Activated CD4-positive, alpha-beta T cell treated with anti-CD3 and anti-CD28 coated beads, Interleukin-2, amount 50 U/mL, for 16 hours (primary cell): ENCODE results near the gene AWAT1.
"Not testable (repeated sequence)": the region's sequence is repeated elsewhere in the genome, so short reads cannot be mapped to it uniquely, and the experiment has no call there.

Source experiments
- DNase-seq: peaks from one replicate; pipeline ENCODE4 v3.0.0-alpha.2; 2020

Gene AWAT1

DNA sequence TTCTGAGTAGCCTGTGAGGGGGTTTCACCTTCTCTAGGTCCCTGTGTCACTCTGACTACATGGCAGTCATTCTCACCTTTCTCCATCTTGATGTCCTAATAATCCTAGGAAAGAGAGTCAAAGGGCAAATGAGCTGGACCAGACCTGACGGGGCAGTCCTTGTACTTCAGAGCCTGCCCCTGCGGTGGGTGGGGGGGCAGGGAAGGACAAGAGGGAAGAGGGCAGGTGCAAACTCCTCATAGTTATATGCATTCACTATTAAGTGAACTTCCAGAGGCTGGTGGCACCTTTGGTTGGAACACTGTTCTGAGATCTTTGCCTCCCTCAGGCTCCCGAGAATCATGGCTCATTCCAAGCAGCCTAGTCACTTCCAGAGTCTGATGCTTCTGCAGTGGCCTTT lies at the start of gene AWAT1:
Gene AWAT1 (plus strand): TSS at position 301 of the 400 bp plus-strand sequence. CDS start 41 bp downstream, at position 342.
- no peak for DNase-seq

- DNase-seq, result no peak
Observed at GRCh38 chrX:70190225-70190624, 44.2 kb upstream of the AWAT1 start.

DNA sequence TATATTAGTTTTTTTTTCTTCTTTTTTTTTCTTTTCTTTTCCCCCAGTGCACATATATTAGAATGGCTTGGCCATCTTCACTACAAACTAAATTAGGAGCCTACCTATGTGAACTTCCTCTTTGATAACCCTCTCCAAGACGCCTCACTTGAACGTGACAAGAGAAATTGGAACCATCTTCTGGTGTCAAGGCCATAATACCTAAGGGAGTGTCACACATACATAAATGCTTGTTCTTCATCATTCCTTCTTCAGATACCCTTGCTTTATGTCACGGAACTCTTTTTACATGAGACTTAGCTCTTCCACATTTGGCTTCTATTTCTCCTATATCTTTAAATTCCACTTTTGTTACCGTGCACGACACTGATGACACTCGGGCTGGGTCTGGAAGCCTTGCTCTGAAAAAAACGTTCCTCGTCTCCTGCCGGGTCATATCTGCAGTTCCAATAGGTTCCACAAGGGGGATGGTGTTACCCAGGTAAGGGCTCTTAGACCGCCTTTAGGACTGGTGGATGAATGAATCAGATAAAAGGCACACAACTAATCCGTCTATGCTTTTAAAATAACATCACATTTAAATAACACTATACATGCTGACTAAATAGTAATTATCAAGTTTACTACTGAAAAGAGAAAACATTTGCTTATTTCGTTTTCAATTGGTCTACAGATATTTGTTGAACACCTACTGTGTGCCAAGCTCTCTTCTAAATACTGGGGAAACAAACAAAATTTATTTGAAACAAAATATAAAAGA lies 37.3 kb upstream of the AWAT1 start:
- peak; percentile 76 for DNase-seq

DNA sequence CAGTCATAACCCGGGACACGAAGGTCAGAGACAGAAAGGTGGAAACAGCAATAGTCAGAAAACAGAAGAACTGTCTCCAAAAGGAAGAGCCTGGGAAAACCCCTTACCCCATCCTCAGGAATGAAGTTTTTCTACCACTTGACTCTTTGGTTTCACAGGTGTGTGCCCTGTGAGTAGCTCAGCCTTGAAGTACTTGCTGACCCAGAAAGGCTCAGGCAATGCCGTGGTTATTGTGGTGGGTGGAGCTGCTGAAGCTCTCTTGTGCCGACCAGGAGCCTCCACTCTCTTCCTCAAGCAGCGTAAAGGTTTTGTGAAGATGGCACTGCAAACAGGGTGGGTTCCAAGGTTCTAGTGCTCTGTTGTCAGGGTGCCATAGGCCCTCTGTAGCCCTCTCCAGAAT lies 32.7 kb upstream of the AWAT1 start:
- DNase-seq, result no peak

DNA sequence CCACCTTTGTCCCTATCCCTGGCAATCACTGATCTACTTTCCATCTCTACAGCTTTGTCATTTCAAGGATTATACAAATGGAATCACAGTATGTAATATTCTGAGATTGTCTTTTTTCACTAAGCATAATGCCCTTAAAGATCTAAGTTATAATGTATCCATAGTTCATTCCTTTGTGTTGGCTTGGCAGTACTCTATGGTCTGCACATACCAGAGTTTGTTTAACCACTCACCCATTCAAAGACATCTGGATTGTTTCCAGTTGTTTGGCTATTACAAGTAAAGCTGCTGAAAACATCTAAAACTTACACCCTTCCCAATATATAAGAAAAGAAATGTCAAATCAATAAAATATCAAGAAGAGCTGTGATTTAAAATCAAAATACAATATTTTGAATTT lies 26.0 kb upstream of the AWAT1 start:
- no peak for DNase-seq

GRCh38 chrX:70209570-70209969 lies 24.9 kb upstream of the AWAT1 start:
- DNase-seq, result not testable (repeated sequence)

- no peak for DNase-seq
Observed at GRCh38 chrX:70219938-70220764, 14.3 kb upstream of the AWAT1 start.

DNA sequence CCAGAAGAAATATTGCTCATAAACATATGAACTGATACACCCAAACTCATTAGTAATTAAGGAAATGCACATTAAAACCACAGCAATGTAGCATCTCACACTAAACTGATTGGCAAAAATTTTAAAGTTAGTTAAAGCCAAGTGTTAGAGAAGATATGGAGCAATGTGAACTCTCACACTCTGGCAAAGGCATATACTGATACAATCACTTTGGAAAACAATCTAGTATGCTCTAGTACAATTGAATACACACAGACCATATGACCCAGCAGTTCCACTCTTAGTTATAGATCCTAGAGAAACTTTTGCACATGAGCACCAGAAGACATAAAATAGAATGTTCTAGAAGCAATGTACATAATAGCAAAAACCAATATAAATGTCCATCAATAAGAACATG lies 8.4 kb upstream of the AWAT1 start:
- DNase-seq, result no peak

DNA sequence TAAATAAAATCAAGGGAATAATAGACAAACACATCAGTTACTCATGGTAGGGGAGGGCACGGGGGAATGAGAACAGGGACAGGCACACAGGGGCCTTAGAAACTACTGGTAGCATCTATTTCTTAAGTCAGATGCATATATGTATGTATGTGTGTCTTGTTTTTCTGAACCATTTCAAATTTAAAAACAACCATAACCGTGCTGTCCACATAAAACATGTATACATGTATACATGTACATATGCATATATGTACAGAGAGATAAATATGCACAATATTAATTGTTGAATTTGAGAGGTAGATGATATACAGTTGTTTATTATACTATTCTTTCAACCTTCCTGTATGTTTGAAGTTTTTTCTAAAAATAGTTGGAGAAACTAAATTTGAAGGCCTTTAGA lies 7.8 kb upstream of the AWAT1 start:
- DNase-seq, result no peak

- no peak for DNase-seq
Observed at GRCh38 chrX:70231666-70232065, 2.8 kb upstream of the AWAT1 start.

- no peak for DNase-seq
Observed at GRCh38 chrX:70240751-70241150, 6.3 kb downstream of the AWAT1 start.

DNA sequence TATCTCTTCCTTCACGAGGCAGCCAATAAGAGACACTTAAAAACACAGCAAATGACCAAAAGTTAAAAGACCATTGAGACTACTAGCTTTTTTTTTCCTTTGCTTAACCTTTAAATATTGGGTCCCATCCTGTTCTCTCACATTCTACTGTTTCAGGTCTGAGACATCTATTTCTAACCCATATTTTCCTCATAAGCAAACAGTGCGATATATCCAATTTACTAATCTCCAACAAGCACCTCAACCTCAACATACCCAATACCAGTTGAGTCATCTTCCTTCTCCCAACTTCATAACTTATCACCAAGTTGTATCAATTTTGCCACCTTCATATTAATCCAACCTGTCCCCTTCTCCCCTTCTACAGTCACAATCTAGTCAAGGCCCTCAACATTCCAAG lies 7.0 kb downstream of the AWAT1 start:
- DNase-seq, result no peak

- DNase-seq, result not testable (repeated sequence)
Observed at GRCh38 chrX:70243601-70244000, 9.1 kb downstream of the AWAT1 start.

DNA sequence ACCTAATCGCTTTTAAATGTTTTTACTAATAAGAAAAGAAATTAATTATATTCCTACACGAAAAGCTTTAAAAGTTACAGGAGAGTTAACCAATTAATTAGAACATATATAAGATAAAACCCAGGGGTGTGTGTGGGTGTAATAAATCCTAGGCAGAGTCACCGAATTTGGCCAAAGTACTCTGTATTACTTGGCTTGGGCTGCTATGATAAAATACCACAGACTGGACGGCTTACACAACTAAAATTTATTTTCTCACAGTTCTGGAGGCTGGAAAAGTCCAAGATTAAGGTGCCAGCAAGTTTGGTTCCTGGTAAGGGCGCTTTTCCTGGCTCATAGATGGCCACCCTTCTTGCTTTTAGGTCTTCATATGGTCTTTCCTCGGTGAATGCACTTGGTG lies 10.4 kb downstream of the AWAT1 start:
- no peak for DNase-seq

- DNase-seq, result no peak
Observed at GRCh38 chrX:70247252-70247651, 12.8 kb downstream of the AWAT1 start.

DNA sequence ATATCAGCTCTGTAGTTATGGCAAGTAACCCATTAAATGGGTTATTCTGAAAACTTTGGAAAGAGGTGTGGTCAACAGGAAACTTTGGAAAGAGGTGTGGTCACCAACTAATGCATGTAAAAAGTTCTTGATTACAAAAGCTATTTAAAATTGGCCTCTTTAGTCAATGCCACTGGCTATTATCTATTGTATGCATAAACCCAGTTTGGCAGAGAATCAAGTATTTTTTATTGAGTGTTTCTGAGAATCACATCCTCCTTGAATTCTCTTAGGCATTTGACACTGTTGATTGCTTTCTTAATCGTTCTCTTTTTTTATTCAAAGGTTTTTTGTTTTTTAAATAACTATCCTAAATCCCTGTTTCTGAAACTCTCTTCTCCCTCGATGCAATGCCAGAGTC lies 18.0 kb downstream of the AWAT1 start:
- DNase-seq, result no peak

DNA sequence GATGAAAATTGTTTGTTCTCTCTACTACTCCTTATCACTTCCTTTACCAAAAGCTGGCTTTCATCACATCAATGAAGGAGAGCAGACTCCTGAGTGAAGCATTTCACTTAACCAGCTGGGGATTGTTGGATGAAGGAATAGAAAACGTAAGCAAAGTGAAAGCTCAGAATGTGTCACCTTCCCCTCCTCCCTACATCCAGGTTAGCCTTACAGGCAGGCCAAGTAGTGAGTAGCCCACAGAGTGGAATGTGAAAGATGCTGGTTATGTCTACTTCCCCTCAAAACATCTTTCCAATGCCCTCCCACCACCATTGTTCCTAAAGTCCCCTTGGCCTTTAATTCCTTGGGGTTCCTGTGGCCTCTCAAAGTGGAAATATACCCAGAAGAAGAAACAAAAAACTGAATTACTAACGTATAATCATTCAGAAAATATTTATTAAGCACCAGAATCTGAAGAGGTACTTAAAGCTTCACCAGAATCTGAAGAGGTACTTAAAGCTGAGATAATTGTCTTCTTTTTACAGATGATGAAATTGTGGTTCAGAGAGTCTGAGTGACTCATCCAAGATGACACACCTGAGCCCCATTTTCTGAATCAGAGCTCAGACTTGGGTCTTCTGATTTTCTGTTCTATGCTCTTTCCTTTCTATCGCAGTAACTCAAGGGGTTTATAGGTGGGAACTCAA lies 19.1 kb downstream of the AWAT1 start:
- peak; percentile 5 for DNase-seq

GRCh38 chrX:70254063-70254400 lies 19.6 kb downstream of the AWAT1 start:
- no peak for DNase-seq

GRCh38 chrX:70254909-70255308 lies 20.5 kb downstream of the AWAT1 start:
- DNase-seq, result no peak

DNA sequence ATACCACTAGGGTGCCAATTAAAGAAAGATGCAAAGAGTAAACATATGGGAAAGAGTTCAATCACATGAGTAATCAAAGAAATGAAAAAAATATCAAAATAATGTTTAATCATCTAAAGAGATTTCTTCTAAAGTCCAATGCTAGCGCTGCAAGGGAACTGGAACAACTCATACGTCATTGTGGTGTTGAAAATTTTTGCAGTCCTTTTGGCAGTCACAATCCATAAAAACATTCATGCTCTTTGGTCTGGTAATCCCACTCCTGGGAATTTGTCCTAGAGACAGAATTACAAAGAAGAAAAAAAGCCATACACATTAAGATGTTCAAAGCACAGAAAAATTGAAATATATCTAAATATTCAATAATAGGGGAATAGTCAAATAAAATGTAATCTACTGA lies 21.0 kb downstream of the AWAT1 start:
- DNase-seq, result no peak

GRCh38 chrX:70257423-70258288 lies 23.2 kb downstream of the AWAT1 start:
- no peak for DNase-seq

DNA sequence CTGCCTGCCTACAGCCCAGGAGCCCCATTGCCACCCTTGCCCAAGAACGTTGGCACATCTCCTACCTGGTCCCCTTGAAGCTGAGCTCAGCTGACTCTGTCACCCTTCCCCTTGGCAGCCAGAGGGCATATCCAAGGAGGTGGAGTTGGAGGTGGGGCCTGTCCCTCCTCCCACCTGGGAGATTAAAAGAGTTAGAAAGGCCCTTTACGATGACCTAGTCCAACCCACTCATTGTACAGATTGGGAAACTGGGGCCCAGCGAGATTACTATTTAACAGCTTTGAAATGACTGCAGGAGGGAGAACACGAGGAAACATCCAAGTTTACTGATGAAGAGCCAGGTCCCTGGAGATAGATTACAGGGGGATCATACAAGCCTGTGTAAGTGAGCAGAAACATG lies 25.6 kb downstream of the AWAT1 start, which contains the start of gene P2RY4:
Gene P2RY4 (minus strand): TSS at position 101 of the 400 bp plus-strand sequence. CDS start 580 bp downstream, outside the sequence.
- no peak for DNase-seq
